Mesendoderm (in vitro differentiated cells): ENCODE measurements around the gene C10orf143.

Experiments
- DNase-seq: peaks from one replicate; pipeline ENCODE4 v3.0.0; 2013
- H2AK5ac ChIP-seq: 2 replicates; pipeline ENCODE4 v1.6.1; 2013; ENCODE audit warnings: low read length, inconsistent platforms
- H2BK120ac ChIP-seq: 2 replicates; pipeline ENCODE4 v1.6.1; 2013; ENCODE audit warnings: low read depth, mild to moderate bottlenecking, low read length, moderate library complexity, mixed read lengths
- H2BK15ac ChIP-seq: replicated peaks from 2 replicates; pipeline ENCODE4 v1.6.1; 2013; ENCODE audit warnings: low read depth, mild to moderate bottlenecking, moderate library complexity
- H2BK5ac ChIP-seq: 2 replicates; pipeline ENCODE4 v1.6.1; 2013; ENCODE audit warnings: low read length, inconsistent platforms
- H3K18ac ChIP-seq: 2 replicates; pipeline ENCODE4 v1.6.1; 2013; ENCODE audit warnings: mild to moderate bottlenecking, low read length, mixed read lengths
- H3K23ac ChIP-seq: one replicate; pipeline ENCODE4 v1.6.1; 2013; ENCODE audit warnings: low read length
- H3K27ac ChIP-seq: 2 replicates; pipeline ENCODE4 v1.5.1; 2013; ENCODE audit warnings: low read depth, mild to moderate bottlenecking, inconsistent platforms, low read length, moderate library complexity
- H3K27me3 ChIP-seq: 2 replicates; pipeline ENCODE4 v1.6.1; 2013; ENCODE audit warnings: low read length, control low read depth, mild to moderate bottlenecking, inconsistent platforms; ENCODE audit not compliant: insufficient read depth, poor library complexity
- H3K36me3 ChIP-seq: 2 replicates; pipeline ENCODE4 v1.6.1; 2013; ENCODE audit warnings: low read length, inconsistent platforms; ENCODE audit not compliant: control insufficient read depth, insufficient read depth
- H3K4ac ChIP-seq: one replicate; pipeline ENCODE4 v1.6.1; 2013; ENCODE audit warnings: low read depth, mild to moderate bottlenecking, low read length, moderate library complexity
- H3K4me1 ChIP-seq: 2 replicates; pipeline ENCODE4 v1.6.1; 2013; ENCODE audit warnings: low read depth, low read length, inconsistent platforms; ENCODE audit not compliant: control insufficient read depth
- H3K4me2 ChIP-seq: 2 replicates; pipeline ENCODE4 v1.6.1; 2013; ENCODE audit warnings: low read length
- H3K4me3 ChIP-seq: 2 replicates; pipeline ENCODE4 v1.5.1; 2013; ENCODE audit warnings: mild to moderate bottlenecking, low read length
- H3K56ac ChIP-seq: one replicate; pipeline ENCODE4 v1.6.1; 2013; ENCODE audit warnings: low read length
- H3K79me1 ChIP-seq: 2 replicates; pipeline ENCODE4 v1.6.1; 2013; ENCODE audit warnings: low read length, inconsistent platforms
- H3K79me2 ChIP-seq: 2 replicates; pipeline ENCODE4 v1.6.1; 2013; ENCODE audit warnings: mild to moderate bottlenecking, low read length; ENCODE audit not compliant: control insufficient read depth, insufficient read depth
- H3K9ac ChIP-seq: 2 replicates; pipeline ENCODE4 v1.6.1; 2013; ENCODE audit warnings: low read length, inconsistent platforms
- H4K5ac ChIP-seq: one replicate; pipeline ENCODE4 v1.6.1; 2013; ENCODE audit warnings: low read length
- H4K8ac ChIP-seq: one replicate; pipeline ENCODE4 v1.6.1; 2013; ENCODE audit warnings: low read depth, mild to moderate bottlenecking, control low read depth, low read length, moderate library complexity
- WGBS: extraction: QIAGEN DNeasy Blood & Tissue Kit; methylation state at CpG from one replicate; pipeline ENCODE4 v1.1.7; 2013; ENCODE audit warnings: low lambda C conversion rate, missing lambda C conversion rate; ENCODE audit not compliant: insufficient coverage; ENCODE audit errors: extremely low coverage; 5-methylcytosine and 5-hydroxymethylcytosine counted together

C10orf143 gene

GRCh38 chr10:130016993-130017630 lies 93.5 kb downstream of the C10orf143 start:
- Histone ChIP-seq H2BK5ac (no peak overlapping the region), H3K4me3 (no peak overlapping the region), H3K4ac (no peak overlapping the region), H2BK120ac (no peak overlapping the region), H3K56ac (no peak overlapping the region), H3K18ac (no peak overlapping the region), H3K27me3 (no peaks in the 10 kb centered on the region), H2BK15ac (no peak overlapping the region), H2AK5ac (no peak overlapping the region), H3K9ac (no peak overlapping the region), H3K27ac (no peak overlapping the region), H3K23ac (no peak overlapping the region), H4K5ac (no peak overlapping the region), H3K36me3 (no peaks in the 10 kb centered on the region), H4K8ac (no peak overlapping the region), H3K79me2 (no peaks in the 10 kb centered on the region), H3K4me1 (no peaks in the 10 kb centered on the region), H3K79me1 (no peaks in the 10 kb centered on the region), H3K4me2 (no peak overlapping the region)
- WGBS: no CpG with 5 or more reads among the region's 19 CpGs
- DNase-seq: no peak

GRCh38 chr10:130016095-130016494 lies 94.5 kb downstream of the C10orf143 start:
- H3K9ac ChIP-seq: no peak overlapping the region
- no peak overlapping the region for H4K8ac ChIP-seq
- no peak overlapping the region for H3K4ac ChIP-seq
- H3K27ac ChIP-seq: no peak overlapping the region
- H2AK5ac ChIP-seq: no peak overlapping the region
- no peaks in the 10 kb centered on the region for H3K79me2 ChIP-seq
- H3K18ac ChIP-seq: no peak overlapping the region
- H4K5ac ChIP-seq: no peak overlapping the region
- H3K27me3 ChIP-seq: no peaks in the 10 kb centered on the region
- no peak overlapping the region for H3K4me2 ChIP-seq
- H2BK120ac ChIP-seq: no peak overlapping the region
- H3K79me1 ChIP-seq: no peaks in the 10 kb centered on the region
- no peak overlapping the region for H2BK15ac ChIP-seq
- WGBS: no CpG with 5 or more reads among the region's 3 CpGs
- H2BK5ac ChIP-seq: no peak overlapping the region
- no peaks in the 10 kb centered on the region for H3K36me3 ChIP-seq
- H3K56ac ChIP-seq: no peak overlapping the region
- no peak for DNase-seq
- no peak overlapping the region for H3K23ac ChIP-seq
- no peak overlapping the region for H3K4me3 ChIP-seq
- H3K4me1 ChIP-seq: no peaks in the 10 kb centered on the region

GRCh38 chr10:130015075-130015695 lies 95.4 kb downstream of the C10orf143 start:
- WGBS: no CpG with 5 or more reads among the region's 22 CpGs
- no peak for DNase-seq
- Histone ChIP-seq H2BK15ac (no peak overlapping the region), H3K4me2 (no peak overlapping the region), H3K23ac (no peak overlapping the region), H3K56ac (no peak overlapping the region), H3K4me1 (no peaks in the 10 kb centered on the region), H3K27ac (no peak overlapping the region), H3K18ac (no peak overlapping the region), H2BK5ac (no peak overlapping the region), H3K4me3 (no peak overlapping the region), H3K79me1 (no peaks in the 10 kb centered on the region), H2AK5ac (no peak overlapping the region), H2BK120ac (no peak overlapping the region), H3K36me3 (no peaks in the 10 kb centered on the region), H3K79me2 (no peaks in the 10 kb centered on the region), H4K5ac (no peak overlapping the region), H4K8ac (no peak overlapping the region), H3K27me3 (no peaks in the 10 kb centered on the region), H3K9ac (no peak overlapping the region), H3K4ac (no peak overlapping the region)

- Histone ChIP-seq H3K23ac (no peak overlapping the region), H2BK5ac (no peak overlapping the region), H3K9ac (no peak overlapping the region), H4K8ac (no peak overlapping the region), H3K56ac (no peak overlapping the region), H3K18ac (no peak overlapping the region), H3K27ac (no peak overlapping the region), H3K4me2 (no peak overlapping the region), H2AK5ac (no peak overlapping the region), H4K5ac (no peak overlapping the region), H2BK120ac (no peak overlapping the region), H3K36me3 (no peaks in the 10 kb centered on the region), H3K4ac (no peak overlapping the region), H3K27me3 (no peaks in the 10 kb centered on the region), H3K79me1 (no peaks in the 10 kb centered on the region), H3K79me2 (no peaks in the 10 kb centered on the region), H3K4me1 (no peaks in the 10 kb centered on the region), H2BK15ac (no peak overlapping the region), H3K4me3 (no peak overlapping the region)
- WGBS: no CpG with 5 or more reads among the region's 35 CpGs
- no peak for DNase-seq
Observed at GRCh38 chr10:130014263-130015074, 96.2 kb downstream of the C10orf143 start.
